Measurements from ENCODE around the gene PPP1R37.
"Not testable (repeated sequence)": the region's sequence is repeated elsewhere in the genome, so short reads cannot be mapped to it uniquely, and the experiment has no call there.

PPP1R37 gene

GRCh38 chr19:45117671-45118070, 24.7 kb downstream of the PPP1R37 start:
- peaks cover 32% of the 10 kb centered on the region for H3K4me1 ChIP-seq (ENCODE audit: control insufficient read depth, insufficient read depth, low read depth, low read length)
- H2BK15ac ChIP-seq (ENCODE audit: low read depth, poor library complexity, severe bottlenecking): no peak overlapping the region
- no peak overlapping the region for H2AK5ac ChIP-seq (ENCODE audit: low read length, severe bottlenecking)
- H3K4ac ChIP-seq (ENCODE audit: low read depth in 1 of 2, low read length in 2 of 2): no peak overlapping the region
- H4K8ac ChIP-seq (ENCODE audit: low read length): peak overlapping the region; percentile 33
- peak overlapping the region in 1 of 2 experiments; percentile 5 for H3K18ac ChIP-seq (ENCODE audit: low read depth in 1 of 2, low read length in 2 of 2)
- peak overlapping the region in 1 of 2 experiments; percentile 15 for H2BK12ac ChIP-seq (ENCODE audit: low read length in 2 of 2)
- H2BK120ac ChIP-seq (ENCODE audit: low read depth, low read length): no peak overlapping the region
- no peak overlapping the region for H3K4me2 ChIP-seq (ENCODE audit: low read length, poor library complexity, severe bottlenecking)
- no peak overlapping the region for H3K4me3 ChIP-seq (ENCODE audit: insufficient read depth in 1 of 2, low read depth in 1 of 2, low read length in 2 of 2)
- peaks cover 4 to 24% of the 10 kb centered on the region in 2 experiments for H3K36me3 ChIP-seq (ENCODE audit: control insufficient read depth in 1 of 2, insufficient read depth in 2 of 2, low read depth in 1 of 2, low read length in 2 of 2)
- no peak overlapping the region for H2BK5ac ChIP-seq (ENCODE audit: low read depth, low read length, poor library complexity, severe bottlenecking)
- no peak overlapping the region for H3K9ac ChIP-seq (ENCODE audit: low read length)
- no peak overlapping the region for H2AFZ ChIP-seq (ENCODE audit: low read depth, low read length)
- H3K79me1 ChIP-seq (replicated peaks; ENCODE audit: low read length, poor library complexity, severe bottlenecking): peaks cover 65% of the 10 kb centered on the region
- no peaks in the 10 kb centered on the region for H3K9me3 ChIP-seq (ENCODE audit: control insufficient read depth, low read length)
- 87% methylated on average over 12 of the region's 12 CpGs for WGBS
- no peaks in the 10 kb centered on the region for H3K27me3 ChIP-seq (ENCODE audit: control insufficient read depth in 1 of 2, insufficient read depth in 1 of 2, low read length in 2 of 2)
- H3K27ac ChIP-seq (ENCODE audit: low read length, poor library complexity, severe bottlenecking): no peak overlapping the region
- peak overlapping the region; percentile 18 for H4K91ac ChIP-seq (ENCODE audit: low read length)
- no peak for DNase-seq
- H3K14ac ChIP-seq (ENCODE audit: low read length in 2 of 2): no peak overlapping the region
- no peak overlapping the region for H3K23ac ChIP-seq (ENCODE audit: low read length in 2 of 2)

GRCh38 chr19:45118106-45118505, 25.1 kb downstream of the PPP1R37 start:
- no peaks in the 10 kb centered on the region for H3K27me3 ChIP-seq (ENCODE audit: control insufficient read depth in 1 of 2, insufficient read depth in 1 of 2, low read length in 2 of 2)
- no peak overlapping the region for H3K18ac ChIP-seq (ENCODE audit: low read depth in 1 of 2, low read length in 2 of 2)
- H3K14ac ChIP-seq (ENCODE audit: low read length in 2 of 2): no peak overlapping the region
- H3K4me3 ChIP-seq (ENCODE audit: insufficient read depth in 1 of 2, low read depth in 1 of 2, low read length in 2 of 2): no peak overlapping the region
- H3K4me2 ChIP-seq (ENCODE audit: low read length, poor library complexity, severe bottlenecking): no peak overlapping the region
- no peak overlapping the region for H2BK5ac ChIP-seq (ENCODE audit: low read depth, low read length, poor library complexity, severe bottlenecking)
- H3K4me1 ChIP-seq (ENCODE audit: control insufficient read depth, insufficient read depth, low read depth, low read length): peaks cover 32% of the 10 kb centered on the region
- H3K79me1 ChIP-seq (replicated peaks; ENCODE audit: low read length, poor library complexity, severe bottlenecking): peaks cover 63% of the 10 kb centered on the region
- H3K36me3 ChIP-seq (ENCODE audit: control insufficient read depth in 1 of 2, insufficient read depth in 2 of 2, low read depth in 1 of 2, low read length in 2 of 2): peaks cover 4 to 22% of the 10 kb centered on the region in 2 experiments
- H2AK5ac ChIP-seq (ENCODE audit: low read length, severe bottlenecking): no peak overlapping the region
- no peak overlapping the region for H3K4ac ChIP-seq (ENCODE audit: low read depth in 1 of 2, low read length in 2 of 2)
- H2BK120ac ChIP-seq (ENCODE audit: low read depth, low read length): no peak overlapping the region
- no peak overlapping the region for H2BK15ac ChIP-seq (ENCODE audit: low read depth, poor library complexity, severe bottlenecking)
- no peak overlapping the region for H4K8ac ChIP-seq (ENCODE audit: low read length)
- no peak overlapping the region for H3K23ac ChIP-seq (ENCODE audit: low read length in 2 of 2)
- no peak for DNase-seq
- no peak overlapping the region for H2BK12ac ChIP-seq (ENCODE audit: low read length in 2 of 2)
- no peaks in the 10 kb centered on the region for H3K9me3 ChIP-seq (ENCODE audit: control insufficient read depth, low read length)
- no peak overlapping the region for H4K91ac ChIP-seq (ENCODE audit: low read length)
- WGBS: 93% methylated on average over 5 of the region's 5 CpGs
- H3K9ac ChIP-seq (ENCODE audit: low read length): no peak overlapping the region
- H3K27ac ChIP-seq (ENCODE audit: low read length, poor library complexity, severe bottlenecking): no peak overlapping the region
- no peak overlapping the region for H2AFZ ChIP-seq (ENCODE audit: low read depth, low read length)

- peaks cover 62% of the 10 kb centered on the region for H3K79me1 ChIP-seq (replicated peaks; ENCODE audit: low read length, poor library complexity, severe bottlenecking)
- H3K23ac ChIP-seq (ENCODE audit: low read length in 2 of 2); H3K4me3 ChIP-seq (ENCODE audit: insufficient read depth in 1 of 2, low read depth in 1 of 2, low read length in 2 of 2); H3K9ac ChIP-seq (ENCODE audit: low read length); H3K4ac ChIP-seq (ENCODE audit: low read depth in 1 of 2, low read length in 2 of 2); H3K18ac ChIP-seq (ENCODE audit: low read depth in 1 of 2, low read length in 2 of 2); H3K27ac ChIP-seq (ENCODE audit: low read length, poor library complexity, severe bottlenecking); H3K9me3 ChIP-seq (ENCODE audit: control insufficient read depth, low read length); H4K8ac ChIP-seq (ENCODE audit: low read length); H2BK15ac ChIP-seq (ENCODE audit: low read depth, poor library complexity, severe bottlenecking); H3K27me3 ChIP-seq (ENCODE audit: control insufficient read depth in 1 of 2, insufficient read depth in 1 of 2, low read length in 2 of 2); H2AK5ac ChIP-seq (ENCODE audit: low read length, severe bottlenecking); H3K14ac ChIP-seq (ENCODE audit: low read length in 2 of 2); H2BK120ac ChIP-seq (ENCODE audit: low read depth, low read length); H3K4me2 ChIP-seq (ENCODE audit: low read length, poor library complexity, severe bottlenecking); H2BK5ac ChIP-seq (ENCODE audit: low read depth, low read length, poor library complexity, severe bottlenecking); H2AFZ ChIP-seq (ENCODE audit: low read depth, low read length); H2BK12ac ChIP-seq (ENCODE audit: low read length in 2 of 2); DNase-seq; H4K91ac ChIP-seq (ENCODE audit: low read length): not testable (repeated sequence)
- 90% methylated on average over 18 of the region's 18 CpGs for WGBS
- peaks cover 32% of the 10 kb centered on the region for H3K4me1 ChIP-seq (ENCODE audit: control insufficient read depth, insufficient read depth, low read depth, low read length)
- peaks cover 4 to 22% of the 10 kb centered on the region in 2 experiments for H3K36me3 ChIP-seq (ENCODE audit: control insufficient read depth in 1 of 2, insufficient read depth in 2 of 2, low read depth in 1 of 2, low read length in 2 of 2)
These were observed 25.8 kb downstream of the PPP1R37 start for GRCh38 chr19:45118591-45119355.

- Histone ChIP-seq H2BK120ac (ENCODE audit: low read depth, low read length) (no peak overlapping the region), H2BK12ac (ENCODE audit: low read length in 2 of 2) (no peak overlapping the region), H2BK15ac (ENCODE audit: low read depth, poor library complexity, severe bottlenecking) (no peak overlapping the region), H3K14ac (ENCODE audit: low read length in 2 of 2) (no peak overlapping the region), H2BK5ac (ENCODE audit: low read depth, low read length, poor library complexity, severe bottlenecking) (no peak overlapping the region), H3K79me1 (replicated peaks; ENCODE audit: low read length, poor library complexity, severe bottlenecking) (peaks cover 64% of the 10 kb centered on the region), H2AFZ (ENCODE audit: low read depth, low read length) (no peak overlapping the region), H3K9me3 (ENCODE audit: control insufficient read depth, low read length) (no peaks in the 10 kb centered on the region), H4K91ac (ENCODE audit: low read length) (no peak overlapping the region), H4K8ac (ENCODE audit: low read length) (no peak overlapping the region), H3K4me2 (ENCODE audit: low read length, poor library complexity, severe bottlenecking) (no peak overlapping the region), H3K23ac (ENCODE audit: low read length in 2 of 2) (no peak overlapping the region), H3K27me3 (ENCODE audit: control insufficient read depth in 1 of 2, insufficient read depth in 1 of 2, low read length in 2 of 2) (no peaks in the 10 kb centered on the region), H3K9ac (ENCODE audit: low read length) (no peak overlapping the region), H3K4me3 (ENCODE audit: insufficient read depth in 1 of 2, low read depth in 1 of 2, low read length in 2 of 2) (no peak overlapping the region), H3K18ac (ENCODE audit: low read depth in 1 of 2, low read length in 2 of 2) (no peak overlapping the region), H3K36me3 (ENCODE audit: control insufficient read depth in 1 of 2, insufficient read depth in 2 of 2, low read depth in 1 of 2, low read length in 2 of 2) (peaks cover 4 to 20% of the 10 kb centered on the region in 2 experiments), H3K4ac (ENCODE audit: low read depth in 1 of 2, low read length in 2 of 2) (no peak overlapping the region), H3K4me1 (ENCODE audit: control insufficient read depth, insufficient read depth, low read depth, low read length) (peaks cover 32% of the 10 kb centered on the region), H2AK5ac (ENCODE audit: low read length, severe bottlenecking) (no peak overlapping the region), H3K27ac (ENCODE audit: low read length, poor library complexity, severe bottlenecking) (no peak overlapping the region)
- WGBS: 100% methylated on average over 5 of the region's 6 CpGs
- no peak for DNase-seq
These were observed 26.6 kb downstream of the PPP1R37 start for GRCh38 chr19:45119582-45119981.

All from mesenchymal stem cell (in vitro differentiated cells and primary cell).